T-helper 2 cell treated with Interferon-gamma antibody and Interleukin-4, amounts not matched to agents 5 μg/mL and 100 μg/mL, for 36 hours (primary cell): Measurements from ENCODE around the gene CCDC7.
"Not testable (repeated sequence)": the region's sequence is repeated elsewhere in the genome, so short reads cannot be mapped to it uniquely, and the experiment has no call there.

Experiments
- DNase-seq: peaks from one replicate; pipeline ENCODE4 v3.0.0; 2021; ENCODE audit warnings: low spot score
- H3K27ac Mint-ChIP-seq: one replicate; pipeline ENCODE4 v1.8.0; 2021; ENCODE audit warnings: mild to moderate bottlenecking, mixed read lengths
- H3K27me3 Mint-ChIP-seq: one replicate; pipeline ENCODE4 v1.8.0; 2021; ENCODE audit warnings: low read depth, mixed read lengths
- H3K36me3 Mint-ChIP-seq: one replicate; pipeline ENCODE4 v1.8.0; 2021; ENCODE audit warnings: low read depth, mixed read lengths
- H3K4me1 Mint-ChIP-seq: one replicate; pipeline ENCODE4 v1.8.0; 2021; ENCODE audit warnings: low read depth, mixed read lengths
- H3K4me3 Mint-ChIP-seq: one replicate; pipeline ENCODE4 v1.8.0; 2022; ENCODE audit warnings: mild to moderate bottlenecking, moderate library complexity, mixed read lengths
- H3K9me3 Mint-ChIP-seq: one replicate; pipeline ENCODE4 v1.8.0; 2021; ENCODE audit warnings: mixed read lengths

Gene CCDC7

DNA sequence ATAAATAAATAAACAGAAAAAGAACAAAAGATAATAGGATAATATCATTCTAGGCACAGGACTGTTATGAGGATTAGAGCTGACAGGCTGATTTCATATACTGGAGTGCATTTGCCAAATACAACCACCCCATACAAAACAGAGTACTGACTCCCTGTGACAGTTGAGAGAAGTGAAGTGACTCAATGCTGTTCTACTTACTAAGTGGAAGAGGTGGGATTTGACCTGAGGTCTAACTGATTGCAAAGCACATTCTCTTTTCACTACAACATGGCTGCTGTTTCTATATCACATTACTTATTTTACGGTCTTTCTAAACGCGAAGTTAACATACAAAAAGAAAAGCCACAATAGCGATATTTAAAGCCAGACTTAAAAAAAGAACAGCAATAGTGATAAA, 460.7 kb downstream of the CCDC7 start:
- Mint-ChIP-seq H3K36me3 (peaks cover 14% of the 10 kb centered on the region), H3K9me3 (no peaks in the 10 kb centered on the region)

GRCh38 chr10:32909456-32909855, 463.5 kb downstream of the CCDC7 start:
- Mint-ChIP-seq H3K27ac (no peak overlapping the region), H3K4me3 (no peak overlapping the region), H3K36me3 (peaks cover 22% of the 10 kb centered on the region), H3K9me3 (no peaks in the 10 kb centered on the region), H3K4me1 (no peaks in the 10 kb centered on the region), H3K27me3 (no peaks in the 10 kb centered on the region)
- no peak for DNase-seq

More for the DNA sequence above, 460.7 kb downstream of the CCDC7 start:
- Mint-ChIP-seq H3K4me1 (no peaks in the 10 kb centered on the region), H3K4me3 (no peak overlapping the region), H3K27ac (no peak overlapping the region), H3K27me3 (no peaks in the 10 kb centered on the region)
- DNase-seq, result no peak

GRCh38 chr10:32909970-32910369, 464.0 kb downstream of the CCDC7 start:
- not testable (repeated sequence) for DNase-seq, H3K27me3 Mint-ChIP-seq, H3K27ac Mint-ChIP-seq, H3K4me1 Mint-ChIP-seq, H3K9me3 Mint-ChIP-seq, H3K4me3 Mint-ChIP-seq
- H3K36me3 Mint-ChIP-seq, result peaks cover 26% of the 10 kb centered on the region

- DNase-seq, result no peak
- H3K4me1 Mint-ChIP-seq, result no peaks in the 10 kb centered on the region
- no peaks in the 10 kb centered on the region for H3K27me3 Mint-ChIP-seq
- peaks cover 34% of the 10 kb centered on the region for H3K36me3 Mint-ChIP-seq
- no peak overlapping the region for H3K27ac Mint-ChIP-seq
- H3K4me3 Mint-ChIP-seq, result no peak overlapping the region
- no peaks in the 10 kb centered on the region for H3K9me3 Mint-ChIP-seq
Observed at GRCh38 chr10:32911285-32912016, 465.5 kb downstream of the CCDC7 start.

- not testable (repeated sequence) for H3K27ac Mint-ChIP-seq, DNase-seq, H3K4me3 Mint-ChIP-seq, H3K27me3 Mint-ChIP-seq, H3K9me3 Mint-ChIP-seq, H3K4me1 Mint-ChIP-seq
- H3K36me3 Mint-ChIP-seq, result peaks cover 50% of the 10 kb centered on the region
Observed at GRCh38 chr10:32917817-32918216, 471.9 kb downstream of the CCDC7 start.

- Mint-ChIP-seq H3K4me3 (no peak overlapping the region), H3K9me3 (peaks cover 10% of the 10 kb centered on the region), H3K27ac (no peak overlapping the region), H3K4me1 (peaks cover 21% of the 10 kb centered on the region), H3K27me3 (no peaks in the 10 kb centered on the region), H3K36me3 (peaks cover 51% of the 10 kb centered on the region)
- no peak for DNase-seq
Observed at GRCh38 chr10:32922170-32922569, 476.2 kb downstream of the CCDC7 start.

GRCh38 chr10:32923134-32923533, 477.2 kb downstream of the CCDC7 start:
- no peak overlapping the region for H3K27ac Mint-ChIP-seq
- no peaks in the 10 kb centered on the region for H3K27me3 Mint-ChIP-seq
- H3K36me3 Mint-ChIP-seq, result peaks cover 52% of the 10 kb centered on the region
- H3K4me3 Mint-ChIP-seq, result no peak overlapping the region
- peaks cover 21% of the 10 kb centered on the region for H3K4me1 Mint-ChIP-seq
- H3K9me3 Mint-ChIP-seq, result peaks cover 10% of the 10 kb centered on the region
- DNase-seq, result no peak

DNA sequence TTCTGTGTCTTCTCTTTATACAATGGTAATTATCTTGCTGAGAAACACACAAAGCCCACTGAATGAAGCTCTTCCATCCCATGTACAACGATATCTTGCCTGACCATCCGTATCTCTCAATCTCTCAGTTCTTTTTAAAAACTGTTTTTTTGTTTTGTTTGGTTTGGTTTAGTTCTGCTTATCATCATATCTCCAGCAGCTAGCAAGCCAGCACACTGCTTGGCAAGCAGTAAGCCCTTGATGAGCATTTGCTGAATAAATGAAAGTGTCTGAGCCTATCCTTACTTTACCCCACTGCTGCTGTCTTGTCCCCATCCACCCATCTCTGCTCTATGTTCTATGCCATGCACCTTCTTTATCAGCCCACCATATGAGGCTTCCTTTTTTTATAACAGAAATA, 477.9 kb downstream of the CCDC7 start:
- H3K36me3 Mint-ChIP-seq, result peaks cover 53% of the 10 kb centered on the region
- H3K27me3 Mint-ChIP-seq, result no peaks in the 10 kb centered on the region
- H3K27ac Mint-ChIP-seq, result no peak overlapping the region
- peaks cover 7% of the 10 kb centered on the region for H3K9me3 Mint-ChIP-seq
- no peak for DNase-seq
- H3K4me1 Mint-ChIP-seq, result peaks cover 22% of the 10 kb centered on the region
- H3K4me3 Mint-ChIP-seq, result no peak overlapping the region
